Stimulated activated CD4-positive, alpha-beta T cell treated with anti-CD3 and anti-CD28 coated beads, Interleukin-1b, Interleukin-23, amount 100 ng/mL, for 1 hour (primary cell): ENCODE results near the gene ABCA9.
"Not testable (repeated sequence)": the region's sequence is repeated elsewhere in the genome, so short reads cannot be mapped to it uniquely, and the experiment has no call there.

ENCODE experiments used
- DNase-seq, 2 donors: peaks; one replicate each; pipeline ENCODE4 v3.0.0-alpha.2; 2020; ENCODE audit warnings: low read depth in 2 of 2

Gene ABCA9, protein sequence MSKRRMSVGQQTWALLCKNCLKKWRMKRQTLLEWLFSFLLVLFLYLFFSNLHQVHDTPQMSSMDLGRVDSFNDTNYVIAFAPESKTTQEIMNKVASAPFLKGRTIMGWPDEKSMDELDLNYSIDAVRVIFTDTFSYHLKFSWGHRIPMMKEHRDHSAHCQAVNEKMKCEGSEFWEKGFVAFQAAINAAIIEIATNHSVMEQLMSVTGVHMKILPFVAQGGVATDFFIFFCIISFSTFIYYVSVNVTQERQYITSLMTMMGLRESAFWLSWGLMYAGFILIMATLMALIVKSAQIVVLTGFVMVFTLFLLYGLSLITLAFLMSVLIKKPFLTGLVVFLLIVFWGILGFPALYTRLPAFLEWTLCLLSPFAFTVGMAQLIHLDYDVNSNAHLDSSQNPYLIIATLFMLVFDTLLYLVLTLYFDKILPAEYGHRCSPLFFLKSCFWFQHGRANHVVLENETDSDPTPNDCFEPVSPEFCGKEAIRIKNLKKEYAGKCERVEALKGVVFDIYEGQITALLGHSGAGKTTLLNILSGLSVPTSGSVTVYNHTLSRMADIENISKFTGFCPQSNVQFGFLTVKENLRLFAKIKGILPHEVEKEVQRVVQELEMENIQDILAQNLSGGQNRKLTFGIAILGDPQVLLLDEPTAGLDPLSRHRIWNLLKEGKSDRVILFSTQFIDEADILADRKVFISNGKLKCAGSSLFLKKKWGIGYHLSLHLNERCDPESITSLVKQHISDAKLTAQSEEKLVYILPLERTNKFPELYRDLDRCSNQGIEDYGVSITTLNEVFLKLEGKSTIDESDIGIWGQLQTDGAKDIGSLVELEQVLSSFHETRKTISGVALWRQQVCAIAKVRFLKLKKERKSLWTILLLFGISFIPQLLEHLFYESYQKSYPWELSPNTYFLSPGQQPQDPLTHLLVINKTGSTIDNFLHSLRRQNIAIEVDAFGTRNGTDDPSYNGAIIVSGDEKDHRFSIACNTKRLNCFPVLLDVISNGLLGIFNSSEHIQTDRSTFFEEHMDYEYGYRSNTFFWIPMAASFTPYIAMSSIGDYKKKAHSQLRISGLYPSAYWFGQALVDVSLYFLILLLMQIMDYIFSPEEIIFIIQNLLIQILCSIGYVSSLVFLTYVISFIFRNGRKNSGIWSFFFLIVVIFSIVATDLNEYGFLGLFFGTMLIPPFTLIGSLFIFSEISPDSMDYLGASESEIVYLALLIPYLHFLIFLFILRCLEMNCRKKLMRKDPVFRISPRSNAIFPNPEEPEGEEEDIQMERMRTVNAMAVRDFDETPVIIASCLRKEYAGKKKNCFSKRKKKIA (N-terminal part only)

DNA sequence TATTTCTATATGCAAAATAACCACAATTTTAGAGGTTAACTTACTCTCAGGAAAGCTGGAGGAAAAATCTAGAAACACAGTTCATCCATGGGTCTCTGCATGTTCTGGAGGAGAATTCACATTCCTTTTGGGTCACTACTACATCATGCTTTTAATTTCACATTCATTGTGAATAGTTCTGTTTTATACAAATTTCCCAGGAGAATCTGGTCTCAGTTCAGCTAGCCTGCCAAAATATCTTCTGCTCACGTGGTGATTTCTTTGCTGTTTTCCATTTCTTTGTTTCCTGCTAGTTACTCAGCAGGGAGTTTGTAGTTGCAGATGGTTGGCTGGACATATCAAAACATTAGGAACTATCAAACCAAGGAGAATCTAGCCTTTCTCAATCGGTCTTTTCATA lies at the start of gene ABCA9:
Gene ABCA9 (minus strand): TSS at position 106 of the 400 bp plus-strand sequence. CDS start 9,801 bp downstream, outside the sequence.
- no peak for DNase-seq

DNA sequence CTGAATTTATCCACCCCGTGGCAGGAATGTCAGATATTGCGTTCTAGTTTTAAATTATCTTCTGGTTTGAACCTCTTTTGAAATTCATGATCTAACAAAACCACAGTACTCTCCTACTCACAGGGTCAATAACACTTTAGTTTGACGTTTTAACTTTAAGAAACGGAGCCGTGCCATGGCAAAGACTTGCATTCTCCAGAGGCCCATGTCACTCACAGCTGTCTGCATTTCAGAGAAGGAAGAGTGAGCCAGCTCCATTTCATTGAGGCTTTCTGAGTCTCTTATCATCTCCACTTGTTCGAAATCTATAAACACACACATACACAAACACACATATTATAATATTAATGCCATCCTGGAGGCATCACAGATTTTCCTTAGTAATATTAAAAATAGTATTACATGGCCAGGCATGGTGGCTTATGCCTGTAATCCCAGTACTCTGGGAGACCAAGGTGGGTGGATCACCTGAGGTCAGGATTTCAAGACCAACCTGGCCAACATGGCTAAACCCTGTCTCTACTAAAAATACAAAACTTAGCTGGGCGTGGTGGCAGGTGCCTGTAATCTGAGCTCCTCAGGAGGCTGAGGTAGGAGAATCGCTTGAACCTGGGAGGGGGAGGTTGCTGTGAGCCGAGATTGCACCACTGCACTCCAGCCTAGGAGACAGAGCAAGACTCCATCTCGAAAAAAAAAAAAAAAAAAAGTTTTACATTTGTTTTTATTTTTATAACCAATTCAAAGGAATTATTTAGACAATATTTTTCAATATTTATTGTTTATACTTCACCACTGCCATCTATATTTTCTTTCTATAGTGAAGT lies 45.4 kb upstream of the ABCA9 start:
- no peak for DNase-seq

DNA sequence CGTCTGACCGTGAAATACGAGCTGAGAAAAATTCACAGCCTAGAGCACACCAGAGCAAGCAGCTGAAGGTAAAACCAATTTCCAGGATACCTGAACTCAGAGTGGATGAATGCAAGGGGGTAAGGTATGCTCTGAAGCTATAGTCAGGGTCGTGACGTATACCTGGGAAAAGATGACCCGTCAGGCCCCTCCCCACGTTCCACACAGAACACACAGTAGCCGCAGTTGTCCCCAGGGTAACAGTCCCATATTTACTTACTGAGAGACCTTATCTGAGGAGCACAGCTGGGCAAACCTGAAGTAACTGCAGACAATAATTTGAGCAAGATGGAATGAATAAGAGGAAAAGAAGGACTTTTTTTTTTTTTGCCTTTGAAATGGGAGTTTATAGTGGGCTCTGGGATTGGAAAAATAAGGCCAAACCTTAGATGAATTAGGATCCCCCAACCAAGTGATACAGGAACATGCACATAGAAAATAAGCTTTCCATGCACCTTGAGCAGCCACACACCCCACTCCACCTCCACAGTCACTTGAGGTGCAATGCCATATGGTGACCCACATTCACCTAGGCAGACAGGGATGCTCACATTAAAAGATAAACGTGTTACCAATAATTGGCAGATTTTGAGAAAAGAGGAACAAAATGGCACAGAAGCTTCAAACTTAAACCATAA lies 43.0 kb upstream of the ABCA9 start:
- no peak for DNase-seq

DNA sequence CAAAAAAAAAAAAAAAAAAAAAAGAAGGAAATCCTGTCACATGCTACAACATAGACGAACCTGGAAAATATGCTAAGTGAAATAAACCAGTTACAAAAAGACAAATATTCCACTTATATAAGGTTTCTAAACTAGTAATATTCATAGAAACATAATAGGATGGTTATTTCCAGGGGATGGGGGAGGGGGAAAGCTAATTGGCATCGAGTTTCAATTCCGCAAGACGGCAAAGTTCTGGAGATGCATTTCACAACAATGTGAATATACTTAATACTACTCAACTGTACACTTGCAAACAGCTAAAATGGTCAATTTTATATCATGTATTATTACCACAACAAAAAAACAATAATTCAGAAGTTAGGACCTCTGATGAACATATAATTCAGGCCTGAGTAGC lies 37.9 kb upstream of the ABCA9 start:
- no peak for DNase-seq

DNA sequence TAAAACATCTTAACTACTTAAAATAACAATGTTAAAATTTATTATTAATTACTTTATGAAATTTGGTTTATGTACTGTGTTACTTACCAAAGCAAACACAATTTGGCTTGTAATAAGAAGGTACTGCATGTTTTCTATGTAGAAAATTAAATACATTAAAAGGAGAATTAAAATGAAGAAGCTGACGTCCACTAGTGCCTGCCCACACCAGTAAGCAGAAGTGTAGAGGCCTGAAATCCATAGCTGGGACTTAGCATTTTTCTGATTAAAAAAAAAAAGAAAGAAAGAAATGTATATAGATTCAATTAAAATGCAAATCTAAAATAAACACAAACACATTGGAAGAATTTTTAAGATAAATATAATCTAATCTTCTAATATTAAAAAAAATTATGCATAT lies 35.8 kb upstream of the ABCA9 start:
- DNase-seq = no peak

DNA sequence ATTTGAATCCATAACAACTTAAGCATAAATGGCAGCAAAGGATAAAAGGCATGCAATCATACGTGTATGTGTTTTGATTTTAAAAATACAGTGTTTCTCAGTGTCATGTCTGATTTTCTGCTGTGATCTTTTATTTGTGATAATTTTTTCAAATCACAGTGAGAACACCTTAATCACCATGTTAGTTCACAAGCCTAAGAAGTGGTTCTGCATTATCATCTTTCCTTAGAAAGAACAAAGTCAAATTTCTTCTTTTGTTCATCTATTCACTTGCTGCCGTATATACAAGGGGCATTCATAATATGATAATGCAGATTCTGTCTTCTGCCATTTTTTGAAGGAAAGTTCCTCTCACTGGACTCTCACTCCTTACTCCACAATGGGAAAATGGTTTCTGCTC lies 33.3 kb upstream of the ABCA9 start:
- DNase-seq = no peak

DNA sequence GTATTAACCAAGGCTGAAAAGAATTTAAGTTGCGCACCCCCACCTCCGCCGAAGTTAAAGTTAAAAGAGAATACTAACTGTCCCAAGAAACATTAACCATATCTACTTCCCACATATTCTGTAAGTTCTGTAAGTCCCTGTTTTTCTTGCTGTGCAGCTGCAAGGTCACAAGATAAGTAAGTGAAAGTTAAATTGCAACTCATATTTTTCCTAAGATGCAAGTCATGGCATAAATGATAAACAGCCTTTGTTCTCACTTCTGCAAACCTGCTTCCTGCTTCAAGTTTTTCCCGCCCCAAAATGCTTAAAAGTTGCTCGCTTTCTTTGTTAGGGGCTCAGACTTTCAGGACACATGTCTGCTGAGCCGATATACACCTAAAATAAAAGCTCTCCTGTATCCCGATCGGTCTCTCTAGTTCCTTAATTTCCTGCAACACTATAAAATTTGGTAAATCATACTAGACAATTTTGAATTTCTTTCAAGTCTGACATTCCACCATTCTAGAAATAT lies 32.6 kb upstream of the ABCA9 start:
- no peak for DNase-seq

DNA sequence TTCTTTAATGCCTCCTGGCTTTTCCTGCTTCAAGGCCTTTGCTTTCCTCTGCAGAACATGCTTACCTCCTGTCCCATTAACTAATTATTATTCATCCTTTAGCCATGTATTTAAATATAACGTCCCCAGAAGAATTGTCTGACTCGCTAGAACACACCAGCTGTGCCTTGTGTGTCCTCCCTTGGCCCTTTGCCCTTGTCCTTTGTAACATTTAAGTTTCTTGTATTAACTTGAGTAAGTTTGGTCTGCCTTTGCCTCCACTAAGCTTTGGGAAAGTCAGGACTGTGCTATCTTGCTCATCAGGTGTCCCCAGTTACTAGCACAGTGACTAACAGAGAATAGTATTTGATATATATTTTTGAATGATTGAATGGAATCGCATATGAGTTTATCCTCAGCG lies 29.6 kb upstream of the ABCA9 start:
- no peak for DNase-seq

DNA sequence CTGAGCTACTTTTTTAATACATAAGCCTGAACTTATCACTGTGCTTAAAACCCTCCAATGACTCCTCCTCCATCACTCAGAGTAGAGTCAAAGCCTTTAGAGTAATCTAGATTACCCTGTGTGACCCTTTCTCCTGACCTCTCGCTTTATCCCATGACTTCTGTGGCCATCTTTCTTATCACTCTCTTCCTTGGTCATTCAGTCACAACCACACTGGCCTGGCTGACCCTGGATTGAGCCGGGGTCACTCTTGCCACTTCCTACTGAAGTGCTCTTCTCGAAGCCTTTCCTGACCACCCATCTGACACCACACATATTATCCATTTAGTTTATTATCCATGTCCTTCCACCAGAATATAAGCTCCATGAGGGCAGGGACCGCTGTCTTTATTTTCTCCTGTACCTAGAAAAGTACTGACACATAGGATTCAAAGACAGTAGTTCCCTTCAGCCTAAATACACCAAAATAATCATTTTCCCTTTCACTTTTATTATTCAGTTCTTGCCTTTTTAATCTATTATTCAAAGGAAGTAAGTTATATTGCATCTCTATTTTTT lies 28.0 kb upstream of the ABCA9 start:
- no peak for DNase-seq

DNA sequence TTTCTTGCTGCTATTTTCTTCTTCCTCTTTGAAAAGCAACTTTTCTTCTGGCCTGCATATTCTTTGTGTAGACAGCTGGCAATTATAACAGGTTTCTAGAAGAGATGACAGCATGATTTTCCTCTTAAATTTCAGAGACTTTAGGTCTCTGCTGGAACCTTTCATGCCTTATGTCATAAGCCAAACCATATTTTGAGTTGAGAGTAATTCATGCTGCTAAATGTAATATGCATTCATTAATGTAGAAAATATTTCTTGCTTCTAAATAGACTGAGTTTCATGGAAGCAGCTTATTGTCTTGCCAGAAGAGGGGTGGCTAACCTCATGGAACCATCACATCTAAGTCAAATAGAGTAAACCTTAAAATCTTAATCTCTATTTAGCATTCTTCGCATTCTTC lies 25.9 kb upstream of the ABCA9 start:
- no peak for DNase-seq

DNA sequence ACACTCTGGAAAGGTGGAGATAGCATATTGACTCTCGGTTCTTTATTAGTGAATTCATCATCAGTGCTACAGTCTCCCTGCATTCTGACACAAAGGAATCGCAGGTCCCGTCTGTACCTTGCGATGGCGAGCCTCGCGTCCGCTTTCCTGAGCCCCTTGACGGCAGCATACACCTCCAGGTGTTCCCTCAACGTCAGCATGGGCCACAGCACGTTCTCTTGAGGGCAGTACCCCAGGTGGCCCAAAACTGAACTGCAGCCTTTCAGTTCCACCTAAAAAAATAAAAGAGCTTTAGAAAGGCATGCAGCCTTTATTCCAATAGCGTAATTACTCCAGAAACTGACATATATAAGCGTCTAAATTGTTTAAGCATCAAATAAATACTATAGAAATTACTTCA lies 24.2 kb upstream of the ABCA9 start:
- DNase-seq = no peak

DNA sequence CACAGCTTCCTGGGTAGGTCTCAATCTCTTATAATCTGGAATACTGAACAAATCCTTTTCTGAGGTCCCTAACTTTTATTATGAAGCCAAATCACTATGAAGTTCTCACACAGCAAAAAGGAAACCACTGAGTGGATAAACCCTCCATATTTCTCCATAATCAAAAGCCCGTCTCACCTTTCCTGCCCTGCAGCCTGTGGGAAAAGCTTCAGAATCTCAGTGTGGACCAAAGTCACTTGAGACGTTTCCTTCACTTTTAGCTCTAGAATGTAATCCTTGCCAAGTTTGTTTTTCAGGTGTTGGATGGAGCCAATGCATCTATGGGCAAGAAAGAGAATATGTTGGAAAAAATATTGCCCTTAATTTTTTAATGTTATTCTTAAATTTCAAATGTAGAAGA lies 22.0 kb upstream of the ABCA9 start:
- no peak for DNase-seq

DNA sequence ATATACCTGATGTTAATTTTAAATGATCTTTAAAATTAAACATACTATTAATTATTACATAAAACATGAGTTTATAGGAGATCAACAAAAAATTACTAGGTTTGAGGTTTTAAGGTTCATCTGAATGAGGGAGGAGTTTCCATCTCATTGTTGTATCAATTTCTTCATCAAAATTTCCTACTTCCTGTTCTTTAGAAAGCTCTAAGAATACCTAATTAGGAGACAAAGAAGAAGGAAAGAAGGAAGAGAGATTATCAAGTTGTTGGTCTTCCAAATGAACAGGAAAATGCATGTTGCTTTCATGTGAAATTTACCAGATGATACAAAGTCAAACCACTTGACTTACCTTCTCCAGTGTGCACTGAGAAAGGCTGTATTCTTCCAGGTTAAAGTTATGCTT lies 18.1 kb upstream of the ABCA9 start:
- no peak for DNase-seq

DNA sequence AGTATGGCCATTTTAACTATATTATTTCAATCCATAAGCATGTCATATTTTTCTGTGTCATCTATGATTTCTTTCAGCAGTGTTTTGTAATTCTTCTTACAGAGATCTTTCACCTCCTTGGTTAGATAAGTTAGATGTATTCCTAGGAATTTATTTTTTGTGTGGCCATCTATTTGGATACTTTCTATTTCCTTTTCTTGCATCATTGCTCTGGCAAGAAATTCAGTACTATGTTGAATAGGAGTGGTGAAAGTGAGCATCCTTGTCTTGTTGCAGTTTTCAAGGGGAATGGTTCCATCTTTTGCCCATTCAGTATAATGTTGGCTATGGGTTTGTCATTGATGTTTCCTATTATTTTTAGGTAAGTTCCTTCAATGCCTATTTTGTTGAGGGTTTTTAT lies 15.1 kb upstream of the ABCA9 start:
- no peak for DNase-seq

DNA sequence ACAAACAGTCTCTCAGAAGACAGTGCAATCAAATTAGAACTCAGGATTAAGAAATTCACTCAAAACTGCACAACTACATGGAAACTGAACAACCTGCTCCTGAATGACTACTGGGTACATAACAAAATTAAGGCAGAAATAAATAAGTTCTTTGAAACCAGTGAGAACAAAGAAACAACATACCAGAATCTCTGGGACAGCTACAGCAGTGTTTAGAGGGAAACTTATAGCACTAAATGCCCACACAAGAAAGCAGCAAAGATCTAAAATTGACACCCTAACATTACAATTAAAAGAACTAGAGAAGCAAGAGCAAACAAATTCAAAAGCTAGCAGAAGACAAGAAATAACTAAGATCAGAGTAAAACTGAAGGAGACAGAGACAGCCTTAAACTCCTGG lies 12.7 kb upstream of the ABCA9 start:
- not testable (repeated sequence) for DNase-seq

DNA sequence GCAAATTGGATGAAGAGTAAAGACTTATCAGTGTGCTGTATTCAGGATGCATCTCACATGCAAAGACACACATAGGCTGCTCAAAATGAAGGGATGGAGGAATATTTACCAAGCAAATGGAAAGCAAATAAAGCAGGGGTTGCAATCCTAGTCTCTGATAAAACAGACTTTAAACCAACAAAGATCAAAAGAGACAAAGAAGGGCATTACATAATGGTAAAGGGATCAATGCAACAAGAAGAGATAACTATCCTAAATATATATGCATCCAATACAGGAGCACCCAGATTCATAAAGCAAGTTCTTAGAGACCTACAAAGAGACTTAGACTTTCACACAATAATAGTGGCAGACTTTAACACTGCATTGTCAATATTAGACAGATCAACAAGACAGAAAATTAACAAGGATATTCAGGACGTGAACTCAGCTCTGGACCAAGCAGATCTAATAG lies 12.1 kb upstream of the ABCA9 start:
- not testable (repeated sequence) for DNase-seq

DNA sequence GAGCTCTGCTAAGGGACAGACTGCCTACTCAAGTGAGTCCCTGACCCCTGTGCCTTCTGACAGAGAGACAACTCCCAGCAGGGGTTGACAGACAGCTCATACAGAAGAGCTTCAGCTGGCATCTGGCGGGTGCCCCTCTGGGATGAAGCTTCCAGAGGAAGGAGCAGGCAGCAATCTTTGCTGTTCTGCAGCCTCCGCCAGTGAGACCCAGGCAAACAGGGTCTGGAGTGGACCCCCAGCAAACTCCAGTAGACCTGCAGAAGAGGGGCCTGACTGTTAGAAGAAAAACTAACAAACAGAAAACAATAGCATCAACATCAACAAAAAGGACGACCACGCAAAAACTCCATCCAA lies 10.5 kb upstream of the ABCA9 start:
- DNase-seq = not testable (repeated sequence)

DNA sequence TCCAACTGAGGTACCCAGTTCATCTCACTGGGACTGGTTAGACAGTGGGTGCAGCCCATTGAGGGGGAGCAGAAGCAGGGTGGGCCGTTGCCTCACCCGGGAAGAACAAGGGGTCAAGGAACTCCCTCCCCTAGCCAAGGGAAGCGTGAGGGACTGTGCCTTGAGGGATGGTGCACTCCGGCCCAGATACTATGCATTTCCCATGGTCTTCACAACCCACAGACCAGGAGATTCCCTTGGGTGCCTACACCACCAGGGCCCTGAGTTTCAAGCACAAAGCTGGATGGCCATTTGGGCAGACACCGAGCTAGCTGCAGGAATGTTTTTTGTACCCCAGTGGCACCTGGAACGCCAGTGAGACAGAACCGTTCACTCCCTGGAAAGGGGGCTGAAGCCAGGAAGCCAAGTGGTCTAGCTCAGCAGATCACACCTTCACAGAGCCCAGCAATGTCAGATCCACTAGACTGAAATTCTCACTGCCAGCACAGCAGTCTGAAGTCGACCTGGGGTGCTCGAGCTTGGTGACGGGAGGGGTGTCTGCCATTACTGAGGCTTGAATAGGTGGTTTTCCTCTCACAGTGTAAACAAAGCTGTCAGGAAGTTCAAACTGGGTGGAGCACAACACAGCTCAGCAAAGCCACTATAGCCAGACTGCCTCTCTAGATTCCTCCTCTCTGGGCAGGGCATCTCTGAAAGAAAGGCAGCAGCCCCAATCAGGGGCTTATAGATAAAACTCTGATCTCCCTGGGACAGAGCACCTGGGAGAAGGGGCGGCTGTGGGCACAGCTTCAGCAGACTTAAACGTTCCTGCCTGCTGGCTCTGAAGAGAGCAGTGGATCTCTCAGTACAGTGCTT lies 9.9 kb upstream of the ABCA9 start:
- DNase-seq = not testable (repeated sequence)

DNA sequence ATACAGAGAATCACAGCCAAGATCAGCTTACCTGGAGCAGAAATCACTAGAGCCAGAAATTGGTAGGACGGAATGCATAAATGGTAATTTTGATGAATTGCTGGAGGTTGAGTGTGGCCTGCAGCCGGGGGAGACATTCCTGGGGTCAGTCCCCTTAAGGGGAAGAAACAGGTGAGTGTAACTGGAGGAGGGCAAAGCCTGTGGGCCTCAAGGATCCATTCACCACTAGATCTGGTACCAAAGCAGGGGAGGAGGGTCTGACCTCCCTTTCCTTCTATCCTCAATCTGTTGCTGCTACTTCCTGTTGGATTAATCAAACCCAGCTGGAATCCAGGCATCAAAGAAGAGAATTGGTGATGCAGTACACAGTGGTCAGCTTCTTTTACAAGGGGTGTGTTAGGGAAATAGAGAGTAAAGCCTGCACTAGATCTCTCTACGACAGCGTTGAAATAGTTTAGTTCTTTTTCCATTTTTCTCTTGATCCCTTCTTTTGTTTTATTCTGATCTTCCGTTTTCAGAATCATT lies 8.6 kb upstream of the ABCA9 start:
- DNase-seq = no peak
